ENCODE data around the gene MSI2.

DNA sequence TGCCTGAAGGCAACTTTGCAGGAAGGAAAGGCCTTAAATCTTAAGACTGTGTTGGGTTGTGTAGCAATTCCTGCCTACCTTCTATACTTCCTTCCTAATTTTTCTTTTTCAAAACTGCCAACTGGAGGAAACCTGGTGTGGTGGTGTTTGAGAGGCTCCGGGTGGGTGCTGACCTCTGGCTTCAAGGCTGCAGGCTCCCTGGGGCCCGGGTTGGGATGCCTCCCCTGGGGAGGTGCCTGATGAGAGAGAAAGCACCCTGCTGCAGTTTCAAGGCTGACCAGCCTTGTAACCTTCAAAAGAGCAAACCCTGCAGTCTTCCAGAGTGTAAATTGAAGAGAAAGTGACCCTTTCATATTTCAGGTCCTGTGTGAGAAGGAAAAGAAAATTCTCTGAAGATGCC is 55.9 kb downstream of the MSI2 start:
- TF ChIP-seq EZH2 (IDR thresholded peaks at IDR 0.05; ENCODE audit: insufficient read depth, poor library complexity, severe bottlenecking) = no peak
- TF ChIP-seq EZH2phosphoT487 (IDR thresholded peaks at IDR 0.05; ENCODE audit: insufficient read depth, low read depth) = no peak

Measured in GM23248 (cell line).